ENCODE measurements around the gene COLEC12.

DNA sequence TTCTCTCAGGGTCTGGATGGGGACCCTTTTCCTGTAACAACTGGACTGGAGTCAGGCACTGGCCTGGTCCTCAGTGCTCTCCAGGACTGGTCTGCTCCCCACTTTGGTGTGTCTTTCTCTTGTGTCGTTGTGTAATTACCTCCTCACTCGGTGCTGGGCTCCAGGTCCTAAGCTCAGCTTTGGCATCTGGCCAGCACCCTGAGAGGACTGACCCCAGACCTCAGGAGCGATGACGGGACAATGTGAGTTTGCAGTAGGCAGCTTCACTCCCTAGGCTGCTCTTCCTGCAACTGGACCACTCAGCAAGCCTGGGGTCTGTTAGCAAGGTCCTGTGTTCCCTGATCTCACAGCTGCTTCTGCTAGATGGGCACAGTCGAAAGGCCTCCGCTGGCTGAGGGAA, 93.8 kb downstream of the COLEC12 start:
- no peak for TF ChIP-seq POLR2A (IDR thresholded peaks at IDR 0.05)
- TF ChIP-seq, protein P1, sequence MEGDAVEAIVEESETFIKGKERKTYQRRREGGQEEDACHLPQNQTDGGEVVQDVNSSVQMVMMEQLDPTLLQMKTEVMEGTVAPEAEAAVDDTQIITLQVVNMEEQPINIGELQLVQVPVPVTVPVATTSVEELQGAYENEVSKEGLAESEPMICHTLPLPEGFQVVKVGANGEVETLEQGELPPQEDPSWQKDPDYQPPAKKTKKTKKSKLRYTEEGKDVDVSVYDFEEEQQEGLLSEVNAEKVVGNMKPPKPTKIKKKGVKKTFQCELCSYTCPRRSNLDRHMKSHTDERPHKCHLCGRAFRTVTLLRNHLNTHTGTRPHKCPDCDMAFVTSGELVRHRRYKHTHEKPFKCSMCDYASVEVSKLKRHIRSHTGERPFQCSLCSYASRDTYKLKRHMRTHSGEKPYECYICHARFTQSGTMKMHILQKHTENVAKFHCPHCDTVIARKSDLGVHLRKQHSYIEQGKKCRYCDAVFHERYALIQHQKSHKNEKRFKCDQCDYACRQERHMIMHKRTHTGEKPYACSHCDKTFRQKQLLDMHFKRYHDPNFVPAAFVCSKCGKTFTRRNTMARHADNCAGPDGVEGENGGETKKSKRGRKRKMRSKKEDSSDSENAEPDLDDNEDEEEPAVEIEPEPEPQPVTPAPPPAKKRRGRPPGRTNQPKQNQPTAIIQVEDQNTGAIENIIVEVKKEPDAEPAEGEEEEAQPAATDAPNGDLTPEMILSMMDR (IDR thresholded peaks at IDR 0.05), result no peak
